K562 (cell line): ENCODE data around the gene CACNA1C. TPM values are rescaled to one million over a fixed set of nuclear protein-coding genes. Genes with fewer than 3 reads are reported as not detected.

Experiments used
- ATAC-seq: fragments of 200-7000 bp; cut with Tn5 transposase; 3 replicates; pipeline ENCODE4 v1.9.1; 2020; ENCODE audit warnings: moderate library complexity
- BruUV-seq: library from RNA; stranded (reverse); fragments of 400-500 nt; replicated peaks from 2 replicates; lab custom pipeline; 2021; lab: Mats Ljungman, UMichigan
- CTCF ChIA-PET: fragments of 300-600 bp; formaldehyde crosslinking; extraction: SDS; loops from one replicate; lab custom pipeline; 2021; ENCODE audit warnings: low intra/inter-chr PET ratio; lab: Yijun Ruan, JAX
- POLR2A ChIA-PET: fragments of 300-600, 350-650 bp; sonication (Branson Sonifier 250); formaldehyde crosslinking; extraction: SDS; loops from one replicate; lab custom pipeline; 2021; ENCODE audit warnings: antibody characterized with exemption, inconsistent platforms; lab: Yijun Ruan, JAX
- DNase-seq, 4 experiments: peaks; one replicate each; pipeline versions ENCODE4 v3.0.0 to v3.0.0-alpha.2; 2011 to 2018; ENCODE audit warnings: low spot score in 3 of 4, mixed read lengths in 3 of 4; ENCODE audit errors: extremely low read depth in 1 of 4
- FAIRE-seq: peaks from 2 replicates; lab custom pipeline; 2011; peaks lifted over from hg19 to GRCh38; lab: Jason Lieb, UNC
- H2AFZ ChIP-seq: 2 replicates; pipeline ENCODE4 v1.6.0; 2011; ENCODE audit warnings: low read depth, low read length, control low read depth, inconsistent platforms
- H3K27ac ChIP-seq: fragments of 200-600 bp; 3 replicates; pipeline ENCODE4 v1.8.0; 2011; ENCODE audit warnings: low read depth, mild to moderate bottlenecking, control low read depth, inconsistent platforms, low read length, moderate library complexity, mixed read lengths; ENCODE audit errors: extremely low read depth
- H3K27me3 ChIP-seq, 2 experiments: fragments of 300-600 bp in 1 of 2; 2 replicates in 1 of 2; 3 replicates in 1 of 2; pipeline versions ENCODE4 v1.6.0 to v1.8.0; 2011; ENCODE audit warnings: inconsistent platforms in 2 of 2, low read length in 2 of 2, mild to moderate bottlenecking in 1 of 2, mixed read lengths in 1 of 2, moderate library complexity in 1 of 2; ENCODE audit not compliant: control insufficient read depth in 2 of 2, insufficient read depth in 2 of 2
- H3K36me3 ChIP-seq: fragments of 300-600 bp; 3 replicates; pipeline ENCODE4 v1.8.0; 2011; ENCODE audit warnings: mild to moderate bottlenecking, low read length, inconsistent platforms; ENCODE audit not compliant: control insufficient read depth, insufficient read depth
- H3K4me1 ChIP-seq, 2 experiments: fragments of 200-600 bp in 1 of 2; replicated peaks in 1 of 2; 2 replicates in 1 of 2; 3 replicates in 1 of 2; pipeline versions ENCODE4 v1.5.1 to v1.8.0; 2011; ENCODE audit warnings: inconsistent platforms in 2 of 2, low read length in 2 of 2, mild to moderate bottlenecking in 1 of 2, mixed read lengths in 1 of 2, moderate library complexity in 1 of 2; ENCODE audit not compliant: control insufficient read depth in 2 of 2, insufficient read depth in 2 of 2
- H3K4me2 ChIP-seq: 2 replicates; pipeline ENCODE4 v1.6.1; 2011; ENCODE audit warnings: low read length, control low read depth, inconsistent platforms, mixed read lengths; ENCODE audit not compliant: insufficient read depth
- H3K4me3 ChIP-seq: fragments of 200-600 bp; sonication (generic), shearing (Covaris generic); 2 replicates; pipeline ENCODE4 v1.5.1; 2016; ENCODE audit warnings: control low read depth, inconsistent platforms
- H3K79me2 ChIP-seq: fragments of 200-600 bp; 3 replicates; pipeline ENCODE4 v1.8.0; 2011; ENCODE audit warnings: low read length, inconsistent platforms; ENCODE audit not compliant: control insufficient read depth, insufficient read depth
- H3K9ac ChIP-seq, 2 experiments: 2 replicates each; pipeline versions ENCODE4 v1.6.0 to v1.6.1; 2011; ENCODE audit warnings: low read depth in 2 of 2, low read length in 2 of 2, control low read depth in 1 of 2, inconsistent platforms in 1 of 2, mild to moderate bottlenecking in 1 of 2, mixed read lengths in 1 of 2; ENCODE audit not compliant: insufficient read depth in 1 of 2
- H3K9me1 ChIP-seq: one replicate; pipeline ENCODE4 v1.6.0; 2011; ENCODE audit warnings: inconsistent platforms, mild to moderate bottlenecking, low read length, moderate library complexity; ENCODE audit not compliant: control insufficient read depth, insufficient read depth
- H3K9me3 ChIP-seq: replicated peaks from 2 replicates; pipeline ENCODE4 v1.5.1; 2011; ENCODE audit warnings: low read depth, low read length, inconsistent platforms; ENCODE audit not compliant: control insufficient read depth, insufficient read depth
- H4K20me1 ChIP-seq: replicated peaks from 2 replicates; pipeline ENCODE4 v1.6.1; 2011; ENCODE audit warnings: low read length, inconsistent platforms, mixed read lengths; ENCODE audit not compliant: control insufficient read depth, insufficient read depth
- CBX5 ChIP-seq: IDR thresholded peaks from 2 replicates; pipeline ENCODE4 v1.6.1; 2014; ENCODE audit warnings: low read depth, borderline replicate concordance
- CEBPZ ChIP-seq: fragments of 150-350 bp; IDR thresholded peaks from 2 replicates; pipeline ENCODE4 v1.6.1; 2014; ENCODE audit warnings: low read depth, mild to moderate bottlenecking, low read length, borderline replicate concordance
- CLOCK ChIP-seq: fragments of 250-450 bp; sonication (Bioruptor Pico); IDR thresholded peaks from 2 replicates; pipeline ENCODE4 v1.4.0; 2020; ENCODE audit warnings: mild to moderate bottlenecking, moderate library complexity, borderline replicate concordance
- CTCFL ChIP-seq: IDR thresholded peaks from 2 replicates; pipeline ENCODE4 v1.6.1; 2011; ENCODE audit warnings: borderline replicate concordance, low read depth, mild to moderate bottlenecking, moderate library complexity, low read length; ENCODE audit not compliant: insufficient read depth, poor library complexity, severe bottlenecking
- GATAD2B ChIP-seq: fragments of 450-650 bp; IDR thresholded peaks from 2 replicates; pipeline ENCODE4 v1.6.1; 2017; ENCODE audit warnings: mild to moderate bottlenecking, borderline replicate concordance
- LCOR ChIP-seq: sonication (generic); formaldehyde crosslinking; IDR thresholded peaks from 2 replicates; pipeline ENCODE4 v1.8.0; 2022; ENCODE audit warnings: mild to moderate bottlenecking, missing genetic modification reagents
- NUFIP1 ChIP-seq: fragments of 450-650 bp; IDR thresholded peaks from 2 replicates; pipeline ENCODE4 v1.6.1; 2018; ENCODE audit not compliant: partially characterized antibody
- PHB2 ChIP-seq: fragments of 450-650 bp; IDR thresholded peaks from 2 replicates; pipeline ENCODE4 v1.6.1; 2017; ENCODE audit warnings: low read depth
- RBFOX2 ChIP-seq: fragments of 200-400 bp; formaldehyde crosslinking; IDR thresholded peaks from 2 replicates; pipeline ENCODE4 v1.6.1; 2017; ENCODE audit warnings: low read depth, mild to moderate bottlenecking, low read length, moderate library complexity
- RFX1 ChIP-seq: fragments of 450-650 bp; IDR thresholded peaks from 2 replicates; pipeline ENCODE4 v1.6.1; 2016; ENCODE audit warnings: mild to moderate bottlenecking, moderate library complexity
- ZNF224 ChIP-seq: sonication (generic); formaldehyde crosslinking; IDR thresholded peaks from 2 replicates; pipeline ENCODE4 v1.8.0; 2022; ENCODE audit warnings: mild to moderate bottlenecking, missing genetic modification reagents
- ZNF76 ChIP-seq: fragments of 250-450 bp; sonication (Bioruptor Pico); IDR thresholded peaks from 2 replicates; pipeline ENCODE4 v1.4.0; 2020; ENCODE audit warnings: mild to moderate bottlenecking, moderate library complexity, borderline replicate concordance
- WGBS: fragments of 100-300 bp; shearing (Covaris generic); methylation state at CpG from one replicate; pipeline ENCODE4 v1.1.6; 2016; ENCODE audit warnings: low coverage, mixed read lengths; ENCODE audit not compliant: insufficient coverage; ENCODE audit errors: missing lambda C conversion rate; 5-methylcytosine and 5-hydroxymethylcytosine counted together
- in situ Hi-C: fragments of 300-500 bp; cut with MboI; formaldehyde crosslinking; loops from 4 replicates; pipeline ENCODE4 v1.15.0; 2018; ENCODE audit warnings: inconsistent platforms, mixed read lengths
- intact Hi-C: fragments of 100-400 bp; cut with micrococcal nuclease; formaldehyde crosslinking; loops from 2 replicates; pipeline ENCODE4 v1.14.2; 2022
- polyA plus RNA-seq, 8 experiments: library from polyadenylated mRNA; depleted of rRNA in 4 of 8; stranded (reverse) in 5 of 8; unstranded in 3 of 8; fragments of >200 nt; fragmentation: Nextera tagmentation in 2 of 8; fragmentation: Illumina TruSeq in 1 of 8; extraction: Ambion mirVana in 2 of 8; extraction: Trizol in 1 of 8; gene quantifications; 2 replicates each; pipeline versions ENCODE4 v1.2.1 to v1.2.3, GENCODE V29; 2011 to 2014; ENCODE audit warnings: inconsistent platforms in 1 of 8, missing spikeins in 1 of 8
- total RNA-seq, 7 experiments: library from RNA; depleted of rRNA in 6 of 7; stranded (reverse); fragments of >200 nt in 6 of 7; fragmentation: Illumina TruSeq in 2 of 7; extraction: Trizol in 2 of 7; gene quantifications; 2 replicates each; pipeline versions ENCODE4 v1.2.1 to v1.2.3, GENCODE V29; 2011 to 2021; ENCODE audit warnings: low replicate concordance in 1 of 7

The CACNA1C gene
- total and polyA plus RNA-seq, 9 of the 15 experiments (the other 6 are each of a cell fraction or from before 2014, with no cell fraction given): not detected

GRCh38 chr12:2486796-2487195, 434.0 kb downstream of the CACNA1C start:
- BruUV-seq: no TSS peak
- H3K4me3 ChIP-seq: no peak overlapping the region
- intact Hi-C loops: no loop called here
- H2AFZ ChIP-seq: no peak overlapping the region
- DNase-seq: no peak
- CTCF ChIA-PET: no interaction called here
- no peaks in the 10 kb centered on the region for H3K9me3 ChIP-seq
- WGBS: 2% methylated on average over 5 of the region's 5 CpGs
- no peaks in the 10 kb centered on the region for H3K36me3 ChIP-seq
- H3K9ac ChIP-seq: no peak overlapping the region
- H3K9me1 ChIP-seq: no peaks in the 10 kb centered on the region
- no peak for FAIRE-seq
- H3K27me3 ChIP-seq: peaks cover 0 to 23% of the 10 kb centered on the region in 2 experiments; a peak in 3 of 5 replicates
- no peaks in the 10 kb centered on the region for H3K79me2 ChIP-seq
- in situ Hi-C loops: no loop called here
- H3K27ac ChIP-seq: no peak overlapping the region
- H3K4me1 ChIP-seq: no peaks in the 10 kb centered on the region
- TF ChIP-seq ZNF76: no peak
- no peak for TF ChIP-seq RBFOX2
- TF ChIP-seq ZNF224 (CRISPR knock-in tag): no peak
- TF ChIP-seq CLOCK (CRISPR knock-in tag): no peak
- TF ChIP-seq CEBPZ: no peak
- no peak for TF ChIP-seq CTCFL
- TF ChIP-seq GATAD2B: no peak
- no peak for TF ChIP-seq LCOR
- TF ChIP-seq CBX5: no peak
- no peak for TF ChIP-seq RFX1
- TF ChIP-seq NUFIP1: no peak
- TF ChIP-seq PHB2: no peak
- TF ChIP-seq, all 486 proteins: peak for 0
- ATAC-seq: no peak
- Histone ChIP-seq H4K20me1 (no peaks in the 10 kb centered on the region), H3K4me2 (no peak overlapping the region)
- POLR2A ChIA-PET: interaction anchor here (0.5 to 1.3 kb wide), 2 partner anchors 8 to 27 kb away, joined by 3 read pairs; no protein-coding TSS in a partner anchor
